DOHH2 (cell line): ENCODE data around the gene RNF44.

Source experiments
- EZH2phosphoT487 ChIP-seq: fragments of 200-600 bp; sonication (generic); IDR thresholded peaks from 2 replicates; pipeline ENCODE4 v1.6.1; 2017; ENCODE audit warnings: borderline replicate concordance, mild to moderate bottlenecking, antibody characterized with exemption, low read length, moderate library complexity, mixed read lengths
- TF ChIP-seq, protein P1 (sequence below): fragments of 200-600 bp; sonication (generic); IDR thresholded peaks from one replicate; pipeline ENCODE4 v1.5.1; 2014; ENCODE audit warnings: antibody characterized with exemption, mild to moderate bottlenecking, low read depth, low read length; ENCODE audit not compliant: poor library complexity, severe bottlenecking

DNA sequence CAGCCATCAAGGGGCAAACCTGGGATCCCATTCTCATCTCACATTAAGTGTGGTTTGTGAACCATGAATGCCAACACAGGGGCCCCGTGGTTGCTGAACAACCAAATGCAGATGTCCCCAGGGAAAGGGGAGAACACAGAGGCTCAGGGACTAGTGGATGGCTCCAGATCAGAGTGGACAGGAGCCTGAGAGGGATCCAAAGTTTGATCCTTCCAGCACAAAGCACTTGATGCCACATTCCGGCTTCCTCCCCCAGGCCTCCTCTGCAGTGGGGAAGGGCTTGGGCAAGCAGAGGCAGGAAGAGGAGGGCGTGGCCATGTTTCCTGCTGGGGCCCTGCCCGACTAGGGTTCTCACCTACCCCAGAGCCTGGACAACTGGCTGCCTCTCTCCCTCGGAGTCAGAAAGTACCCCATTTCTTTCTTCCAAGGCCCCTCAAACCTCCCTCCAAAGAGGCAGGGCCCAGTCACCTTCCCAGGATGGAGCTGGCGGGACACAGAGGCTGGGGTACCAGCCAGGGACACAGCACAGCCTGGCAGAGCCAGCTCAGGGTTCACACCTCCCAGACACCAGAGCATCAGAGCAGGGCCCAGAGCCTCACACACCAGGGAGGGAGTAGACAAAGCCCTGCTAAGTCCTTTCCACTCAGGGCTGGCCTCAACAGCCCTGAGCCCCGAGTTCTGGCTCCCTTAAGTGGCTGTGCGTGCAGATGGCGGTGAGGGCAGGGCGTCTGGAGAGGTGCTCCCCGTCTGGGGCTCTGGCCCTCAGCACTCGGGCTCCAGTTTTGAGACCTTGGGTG lies 4.3 kb upstream of the RNF44 start:
- TF ChIP-seq, protein P1, sequence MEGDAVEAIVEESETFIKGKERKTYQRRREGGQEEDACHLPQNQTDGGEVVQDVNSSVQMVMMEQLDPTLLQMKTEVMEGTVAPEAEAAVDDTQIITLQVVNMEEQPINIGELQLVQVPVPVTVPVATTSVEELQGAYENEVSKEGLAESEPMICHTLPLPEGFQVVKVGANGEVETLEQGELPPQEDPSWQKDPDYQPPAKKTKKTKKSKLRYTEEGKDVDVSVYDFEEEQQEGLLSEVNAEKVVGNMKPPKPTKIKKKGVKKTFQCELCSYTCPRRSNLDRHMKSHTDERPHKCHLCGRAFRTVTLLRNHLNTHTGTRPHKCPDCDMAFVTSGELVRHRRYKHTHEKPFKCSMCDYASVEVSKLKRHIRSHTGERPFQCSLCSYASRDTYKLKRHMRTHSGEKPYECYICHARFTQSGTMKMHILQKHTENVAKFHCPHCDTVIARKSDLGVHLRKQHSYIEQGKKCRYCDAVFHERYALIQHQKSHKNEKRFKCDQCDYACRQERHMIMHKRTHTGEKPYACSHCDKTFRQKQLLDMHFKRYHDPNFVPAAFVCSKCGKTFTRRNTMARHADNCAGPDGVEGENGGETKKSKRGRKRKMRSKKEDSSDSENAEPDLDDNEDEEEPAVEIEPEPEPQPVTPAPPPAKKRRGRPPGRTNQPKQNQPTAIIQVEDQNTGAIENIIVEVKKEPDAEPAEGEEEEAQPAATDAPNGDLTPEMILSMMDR = no peak
- TF ChIP-seq EZH2phosphoT487 = no peak
